SU-DHL-6 (cell line): ENCODE data around the gene FERMT3.

Experiments used
- EZH2phosphoT487 ChIP-seq: fragments of 200-600 bp; sonication (generic), shearing (Covaris generic); conservative IDR thresholded peaks from 2 replicates; pipeline ENCODE4 v1.6.1; 2018; ENCODE audit warnings: mild to moderate bottlenecking, antibody characterized with exemption, low read length, moderate library complexity, mixed read lengths
- TF ChIP-seq, protein P1 (sequence below): fragments of 200-600 bp; sonication (generic); IDR thresholded peaks from one replicate; pipeline ENCODE4 v1.5.1; 2017; ENCODE audit warnings: antibody characterized with exemption, mild to moderate bottlenecking, low read length, moderate library complexity; ENCODE audit not compliant: insufficient read depth, poor library complexity, severe bottlenecking

DNA sequence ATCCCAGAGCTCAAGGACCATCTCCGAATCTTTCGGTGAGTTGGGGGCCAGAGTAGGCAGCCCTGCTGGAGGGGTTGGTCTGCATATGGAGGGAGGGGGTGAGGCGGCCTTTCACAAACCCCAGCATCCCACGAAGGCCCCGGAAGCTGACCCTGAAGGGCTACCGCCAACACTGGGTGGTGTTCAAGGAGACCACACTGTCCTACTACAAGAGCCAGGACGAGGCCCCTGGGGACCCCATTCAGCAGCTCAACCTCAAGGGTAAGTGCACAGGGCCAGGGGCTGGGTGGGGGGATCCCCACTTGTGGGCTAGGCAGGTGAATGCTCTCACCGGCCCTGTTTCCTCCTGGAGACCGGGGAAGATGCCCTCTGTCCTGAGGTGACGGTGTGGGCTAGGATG is 13.2 kb downstream of the FERMT3 start:
- TF ChIP-seq, protein P1, sequence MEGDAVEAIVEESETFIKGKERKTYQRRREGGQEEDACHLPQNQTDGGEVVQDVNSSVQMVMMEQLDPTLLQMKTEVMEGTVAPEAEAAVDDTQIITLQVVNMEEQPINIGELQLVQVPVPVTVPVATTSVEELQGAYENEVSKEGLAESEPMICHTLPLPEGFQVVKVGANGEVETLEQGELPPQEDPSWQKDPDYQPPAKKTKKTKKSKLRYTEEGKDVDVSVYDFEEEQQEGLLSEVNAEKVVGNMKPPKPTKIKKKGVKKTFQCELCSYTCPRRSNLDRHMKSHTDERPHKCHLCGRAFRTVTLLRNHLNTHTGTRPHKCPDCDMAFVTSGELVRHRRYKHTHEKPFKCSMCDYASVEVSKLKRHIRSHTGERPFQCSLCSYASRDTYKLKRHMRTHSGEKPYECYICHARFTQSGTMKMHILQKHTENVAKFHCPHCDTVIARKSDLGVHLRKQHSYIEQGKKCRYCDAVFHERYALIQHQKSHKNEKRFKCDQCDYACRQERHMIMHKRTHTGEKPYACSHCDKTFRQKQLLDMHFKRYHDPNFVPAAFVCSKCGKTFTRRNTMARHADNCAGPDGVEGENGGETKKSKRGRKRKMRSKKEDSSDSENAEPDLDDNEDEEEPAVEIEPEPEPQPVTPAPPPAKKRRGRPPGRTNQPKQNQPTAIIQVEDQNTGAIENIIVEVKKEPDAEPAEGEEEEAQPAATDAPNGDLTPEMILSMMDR = no peak
- no peak for TF ChIP-seq EZH2phosphoT487
